AG09319 (cell line): ENCODE data around the gene TOX2.

Experiments used
- DNase-seq: peaks from one replicate; pipeline ENCODE4 v3.0.0-alpha.2; 2010; ENCODE audit warnings: low read depth; ENCODE audit errors: extremely low read depth
- CTCF ChIP-seq: IDR thresholded peaks from 2 replicates; pipeline ENCODE4 v1.5.1; 2011; ENCODE audit warnings: low read depth, mild to moderate bottlenecking, inconsistent platforms, low read length, moderate library complexity

The TOX2 gene

GRCh38 chr20:44080064-44080463, 165.4 kb downstream of the TOX2 start:
- TF ChIP-seq CTCF = no peak
- DNase-seq = no peak

GRCh38 chr20:44080646-44081267, 166.1 kb downstream of the TOX2 start:
- TF ChIP-seq CTCF = peak; percentile 97

GRCh38 chr20:44081476-44081875, 166.8 kb downstream of the TOX2 start:
- DNase-seq = no peak
- no peak for TF ChIP-seq CTCF

More at GRCh38 chr20:44080646-44081267, 166.1 kb downstream of the TOX2 start:
- DNase-seq = peak; percentile 35

GRCh38 chr20:44081888-44082287, 167.2 kb downstream of the TOX2 start:
- no peak for TF ChIP-seq CTCF
- DNase-seq = no peak

GRCh38 chr20:44083220-44083933, 168.7 kb downstream of the TOX2 start:
- DNase-seq = peak; percentile 20
- no peak for TF ChIP-seq CTCF

- TF ChIP-seq CTCF = no peak
- DNase-seq = no peak
Measured at GRCh38 chr20:44084439-44084838, 169.8 kb downstream of the TOX2 start.

- no peak for DNase-seq
- TF ChIP-seq CTCF = no peak
Measured at GRCh38 chr20:44084891-44085290, 170.2 kb downstream of the TOX2 start.
